G401.6 (cell line): ENCODE results near the gene ZNF529.

Experiments used
- FAIRE-seq: peaks from 2 replicates; lab custom pipeline; 2012; peaks lifted over from hg19 to GRCh38; lab: Jason Lieb, UNC

The ZNF529 gene

DNA sequence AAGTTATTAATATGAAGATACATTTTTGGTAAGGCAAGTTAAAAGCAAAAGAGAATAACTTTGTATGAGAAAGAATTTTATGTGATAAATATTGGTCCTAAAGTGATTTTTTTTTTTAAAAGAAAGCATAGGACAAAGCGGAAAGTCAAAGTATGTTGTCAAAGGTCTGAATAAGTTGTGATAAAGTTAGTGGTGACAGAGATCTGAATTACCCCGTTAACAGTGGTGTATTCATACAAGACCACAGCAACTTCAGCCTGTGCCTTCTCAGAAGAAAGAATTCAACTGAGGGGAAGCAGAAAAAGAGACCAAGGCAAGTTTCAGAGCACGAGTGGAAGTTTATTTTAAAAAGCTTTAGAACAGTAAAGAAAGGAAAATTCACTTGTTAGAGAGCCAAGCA is 64.8 kb downstream of the ZNF529 start:
- no peak for FAIRE-seq

- no peak for FAIRE-seq
Observed at GRCh38 chr19:36501973-36502372, 71.1 kb downstream of the ZNF529 start.

DNA sequence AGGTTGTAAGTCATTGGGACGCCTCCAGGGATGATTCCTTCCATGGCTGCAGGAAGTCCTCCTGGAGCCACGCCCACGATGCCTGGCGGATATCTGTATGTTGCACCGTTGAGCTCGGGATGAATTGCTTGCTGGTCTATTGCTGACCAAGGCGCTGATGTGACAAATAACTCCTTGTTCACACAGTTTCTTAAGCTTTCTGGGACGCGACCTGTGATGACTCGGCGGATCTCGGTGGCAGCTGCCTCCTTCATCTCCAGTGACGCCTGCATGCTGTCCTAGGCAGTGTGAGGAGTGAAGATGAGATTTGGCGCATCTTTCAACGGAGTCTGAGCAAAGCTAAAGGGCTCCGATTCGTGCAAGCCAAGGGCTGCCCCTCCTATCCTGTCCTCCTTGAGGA is 76.1 kb downstream of the ZNF529 start:
- no peak for FAIRE-seq
